Lung (tissue), 12 donors: Measurements from ENCODE around the gene MAP3K10. TPM values are rescaled to one million over a fixed set of nuclear protein-coding genes. Genes with fewer than 3 reads are reported as not detected.
"Not testable (repeated sequence)": the region's sequence is repeated elsewhere in the genome, so short reads cannot be mapped to it uniquely, and the experiment has no call there.

Experiments used
- ATAC-seq: fragments of 200-7000 bp; cut with Tn5 transposase; one replicate; pipeline ENCODE4 v1.9.1; 2020; ENCODE audit warnings: moderate number of reproducible peaks; ENCODE audit not compliant: insufficient read depth, low FRiP score
- DNase-seq, 3 donors: peaks; one replicate each; pipeline ENCODE4 v3.0.0-alpha.2; 2013 to 2017
- H3K27ac ChIP-seq, 2 donors: one replicate each; pipeline ENCODE4 v1.5.1; 2013; ENCODE audit warnings: mild to moderate bottlenecking in 2 of 2, moderate library complexity in 2 of 2, control low read depth in 1 of 2, inconsistent platforms in 1 of 2, low read depth in 1 of 2, low read length in 1 of 2
- H3K27me3 ChIP-seq, 3 donors: one replicate each; pipeline ENCODE4 v1.5.1; 2013; ENCODE audit warnings: low read length in 2 of 3; ENCODE audit not compliant: control insufficient read depth in 3 of 3, insufficient read depth in 3 of 3
- H3K36me3 ChIP-seq, 4 donors: one replicate each; pipeline ENCODE4 v1.5.1; 2013; ENCODE audit warnings: low read length in 4 of 4, mild to moderate bottlenecking in 1 of 4, moderate library complexity in 1 of 4; ENCODE audit not compliant: control insufficient read depth in 4 of 4, insufficient read depth in 4 of 4
- H3K4me1 ChIP-seq, 5 donors: one replicate each; pipeline ENCODE4 v1.5.1; 2013; ENCODE audit warnings: low read length in 5 of 5, mild to moderate bottlenecking in 2 of 5, moderate library complexity in 1 of 5; ENCODE audit not compliant: control insufficient read depth in 5 of 5, insufficient read depth in 5 of 5
- H3K4me3 ChIP-seq: one replicate; pipeline ENCODE4 v1.5.1; 2013; ENCODE audit warnings: mild to moderate bottlenecking, control low read depth, moderate library complexity
- H3K9ac ChIP-seq, 2 donors: one replicate each; pipeline ENCODE4 v1.5.1; 2013; ENCODE audit warnings: low read length in 2 of 2, control low read depth in 1 of 2; ENCODE audit not compliant: insufficient read depth in 1 of 2
- H3K9me3 ChIP-seq, 4 donors: one replicate each; pipeline ENCODE4 v1.5.1; 2013; ENCODE audit warnings: low read length in 3 of 4, mild to moderate bottlenecking in 1 of 4, moderate library complexity in 1 of 4; ENCODE audit not compliant: control insufficient read depth in 4 of 4, insufficient read depth in 3 of 4
- WGBS, 2 donors: extraction: QIAGEN DNeasy Blood & Tissue Kit; methylation state at CpG; one replicate each; pipeline ENCODE4 v1.1.7; 2013; 5-methylcytosine and 5-hydroxymethylcytosine counted together
- polyA plus RNA-seq, 2 donors: library from polyadenylated mRNA; stranded (reverse); fragments of 200-250 nt; gene quantifications; one replicate each; pipeline ENCODE4 v1.2.1, GENCODE V29; 2013
- total RNA-seq, 2 donors: library from RNA; depleted of rRNA in 1 of 2; stranded (reverse); fragments of >200 nt in 1 of 2; gene quantifications; one replicate each; pipeline ENCODE4 v1.2.1, GENCODE V29; 2014 to 2021
- TF ChIP-seq, protein P1 (sequence below): IDR thresholded peaks from 2 replicates; pipeline ENCODE4 v1.5.1; 2012; ENCODE audit warnings: mild to moderate bottlenecking; ENCODE audit errors: control extremely low read depth, extremely low read depth
- donor health status: control.
- donor health status: control.
- donor health status: Bipolar disorder and iron deficiency.
- donor health status: healthy.
- donor health status: DM: yes; HTN: yes; CAD: no.

MAP3K10 gene
- total and polyA plus RNA-seq, 4 donors: 4.4 to 18.0 (median 11.3) TPM

DNA sequence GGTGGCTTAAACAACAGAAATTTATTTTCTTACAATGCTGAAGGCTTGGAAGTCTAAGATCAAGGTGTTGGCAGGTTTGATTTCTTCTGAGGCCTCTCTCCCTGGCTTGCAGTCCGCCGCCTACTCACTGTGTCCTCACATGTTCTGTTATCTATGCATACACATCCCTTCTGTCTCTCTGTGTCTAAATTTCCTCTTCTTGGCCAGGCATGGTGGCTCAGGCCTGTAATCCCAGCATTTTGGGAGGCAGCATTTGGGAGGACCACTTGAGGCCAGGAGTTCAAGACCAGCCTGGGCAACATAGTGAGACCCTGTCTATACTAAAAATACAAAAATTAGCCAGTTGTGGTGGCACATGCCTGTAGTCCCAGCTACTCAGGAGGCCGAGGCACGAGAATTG lies 19.9 kb upstream of the MAP3K10 start:
- not testable (repeated sequence) for H3K9me3 ChIP-seq, H3K4me3 ChIP-seq, H3K27me3 ChIP-seq, H3K4me1 ChIP-seq, ATAC-seq, H3K9ac ChIP-seq, DNase-seq, H3K27ac ChIP-seq, H3K36me3 ChIP-seq
- WGBS, 2 donors: 88 to 91% methylated on average over 4 of the region's 4 CpGs

DNA sequence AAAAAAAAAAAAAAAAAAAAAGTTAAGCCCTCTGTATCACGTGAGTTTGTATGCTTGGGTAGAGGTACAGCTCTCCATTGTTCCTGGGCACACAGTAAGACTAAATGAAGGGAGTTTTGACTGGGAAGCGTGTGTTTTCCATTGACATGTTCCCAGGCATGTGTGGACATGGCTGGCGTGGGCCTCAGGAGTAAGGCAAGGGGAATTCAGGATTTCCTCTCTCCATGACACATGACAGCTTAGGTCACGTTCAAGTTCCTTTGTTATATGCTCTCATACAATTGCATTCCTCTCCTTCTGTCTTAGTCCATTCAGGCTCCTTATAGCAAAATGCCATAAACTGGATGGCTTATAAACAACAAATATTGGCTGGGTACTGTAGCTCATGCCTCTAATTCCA lies 17.1 kb upstream of the MAP3K10 start:
- H3K27ac ChIP-seq: no peak overlapping the region
- 73 to 75% methylated on average over 4 of the region's 4 CpGs for WGBS, 2 donors
- ATAC-seq (no peak), DNase-seq (peak in 1 of 3 donors; percentile 9)
- peaks cover 0 to 3% (median 0%) of the 10 kb centered on the region in 4 donors for H3K9me3 ChIP-seq
- H3K36me3 ChIP-seq: no peaks in the 10 kb centered on the region
- H3K9ac ChIP-seq: no peak overlapping the region
- H3K4me3 ChIP-seq: no peak overlapping the region
- TF ChIP-seq, protein P1, sequence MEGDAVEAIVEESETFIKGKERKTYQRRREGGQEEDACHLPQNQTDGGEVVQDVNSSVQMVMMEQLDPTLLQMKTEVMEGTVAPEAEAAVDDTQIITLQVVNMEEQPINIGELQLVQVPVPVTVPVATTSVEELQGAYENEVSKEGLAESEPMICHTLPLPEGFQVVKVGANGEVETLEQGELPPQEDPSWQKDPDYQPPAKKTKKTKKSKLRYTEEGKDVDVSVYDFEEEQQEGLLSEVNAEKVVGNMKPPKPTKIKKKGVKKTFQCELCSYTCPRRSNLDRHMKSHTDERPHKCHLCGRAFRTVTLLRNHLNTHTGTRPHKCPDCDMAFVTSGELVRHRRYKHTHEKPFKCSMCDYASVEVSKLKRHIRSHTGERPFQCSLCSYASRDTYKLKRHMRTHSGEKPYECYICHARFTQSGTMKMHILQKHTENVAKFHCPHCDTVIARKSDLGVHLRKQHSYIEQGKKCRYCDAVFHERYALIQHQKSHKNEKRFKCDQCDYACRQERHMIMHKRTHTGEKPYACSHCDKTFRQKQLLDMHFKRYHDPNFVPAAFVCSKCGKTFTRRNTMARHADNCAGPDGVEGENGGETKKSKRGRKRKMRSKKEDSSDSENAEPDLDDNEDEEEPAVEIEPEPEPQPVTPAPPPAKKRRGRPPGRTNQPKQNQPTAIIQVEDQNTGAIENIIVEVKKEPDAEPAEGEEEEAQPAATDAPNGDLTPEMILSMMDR: no peak
- H3K4me1 ChIP-seq: no peaks in the 10 kb centered on the region
- no peaks in the 10 kb centered on the region for H3K27me3 ChIP-seq

DNA sequence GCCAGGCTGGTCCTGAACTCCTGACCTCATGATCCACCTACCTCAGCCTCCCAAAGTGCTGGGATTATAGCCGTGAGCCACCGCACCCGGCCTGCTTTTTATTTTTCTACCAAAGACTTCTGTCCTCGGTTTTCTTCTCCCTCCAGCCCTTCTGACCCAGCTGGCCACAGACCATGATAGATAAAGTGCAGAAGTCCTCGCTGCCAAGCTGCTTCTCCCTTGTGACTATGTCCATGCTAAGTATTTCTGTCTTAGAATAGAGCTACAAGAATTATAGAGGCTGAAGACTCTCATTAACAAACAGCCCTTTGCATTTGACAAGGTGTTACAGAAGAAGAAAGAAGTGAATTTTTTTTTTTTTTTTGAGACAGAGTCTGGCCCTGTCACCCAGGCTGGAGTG lies 15.4 kb upstream of the MAP3K10 start:
- ATAC-seq (no peak), DNase-seq (no peak)
- TF ChIP-seq, protein P1: no peak
- Histone ChIP-seq H3K27me3 (no peaks in the 10 kb centered on the region), H3K9me3 (peaks cover 0 to 2% (median 0%) of the 10 kb centered on the region in 4 donors), H3K4me3 (no peak overlapping the region), H3K4me1 (no peaks in the 10 kb centered on the region), H3K9ac (no peak overlapping the region), H3K36me3 (no peaks in the 10 kb centered on the region), H3K27ac (no peak overlapping the region)
- WGBS, 2 donors: 75 to 89% methylated on average over 5 of the region's 5 CpGs

DNA sequence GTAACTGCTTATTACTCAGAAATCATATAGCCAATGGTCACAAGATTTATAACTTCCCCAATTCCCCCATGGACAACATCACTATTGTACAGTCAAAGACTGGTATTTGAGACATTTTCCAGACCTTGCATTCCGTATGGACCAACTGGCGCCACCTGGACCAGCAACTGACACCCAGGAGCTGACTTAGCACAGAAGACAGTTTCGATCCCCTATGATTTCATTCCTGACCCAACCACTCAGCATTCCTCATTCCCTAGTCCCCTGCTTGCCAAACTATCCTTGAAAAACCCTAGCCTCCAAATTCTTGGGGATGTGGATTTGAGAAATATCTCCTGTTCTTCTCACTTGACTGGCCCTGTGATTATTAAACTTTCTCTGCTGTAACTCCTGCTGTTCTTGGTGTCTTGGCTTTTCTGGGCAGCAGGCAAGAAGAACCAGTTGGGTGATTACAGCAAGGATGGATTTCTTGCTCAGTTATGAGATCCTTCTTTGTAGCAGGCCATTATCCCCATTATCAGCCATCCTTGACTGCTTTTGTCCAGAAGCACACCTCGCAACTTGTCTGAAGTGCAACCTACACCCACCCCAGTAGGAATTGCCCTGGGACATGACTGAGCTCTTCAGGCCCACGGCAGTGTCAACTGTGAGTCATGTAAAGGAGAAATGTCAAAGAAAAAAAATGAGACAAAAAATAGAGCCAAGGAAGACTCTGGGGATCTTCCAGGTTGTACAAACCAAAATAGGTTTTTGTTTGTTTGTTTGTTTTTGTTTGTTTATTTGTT lies 13.7 kb upstream of the MAP3K10 start:
- 86 to 88% methylated on average over 5 of the region's 5 CpGs for WGBS, 2 donors
- no peak for ATAC-seq

More for the DNA sequence above, 13.7 kb upstream of the MAP3K10 start:
- Histone ChIP-seq H3K9me3 (peaks cover 0 to 2% (median 0%) of the 10 kb centered on the region in 4 donors), H3K27ac (no peak overlapping the region), H3K36me3 (no peaks in the 10 kb centered on the region), H3K9ac (no peak overlapping the region), H3K27me3 (no peaks in the 10 kb centered on the region), H3K4me1 (no peaks in the 10 kb centered on the region), H3K4me3 (no peak overlapping the region)
- no peak for DNase-seq
- TF ChIP-seq, protein P1: no peak
